Measurements from ENCODE around the gene PAWR.
"Not testable (repeated sequence)": the region's sequence is repeated elsewhere in the genome, so short reads cannot be mapped to it uniquely, and the experiment has no call there.

The PAWR gene

GRCh38 chr12:79566452-79567174 lies 124.2 kb downstream of the PAWR start (continued):
- TF ChIP-seq, protein P1, sequence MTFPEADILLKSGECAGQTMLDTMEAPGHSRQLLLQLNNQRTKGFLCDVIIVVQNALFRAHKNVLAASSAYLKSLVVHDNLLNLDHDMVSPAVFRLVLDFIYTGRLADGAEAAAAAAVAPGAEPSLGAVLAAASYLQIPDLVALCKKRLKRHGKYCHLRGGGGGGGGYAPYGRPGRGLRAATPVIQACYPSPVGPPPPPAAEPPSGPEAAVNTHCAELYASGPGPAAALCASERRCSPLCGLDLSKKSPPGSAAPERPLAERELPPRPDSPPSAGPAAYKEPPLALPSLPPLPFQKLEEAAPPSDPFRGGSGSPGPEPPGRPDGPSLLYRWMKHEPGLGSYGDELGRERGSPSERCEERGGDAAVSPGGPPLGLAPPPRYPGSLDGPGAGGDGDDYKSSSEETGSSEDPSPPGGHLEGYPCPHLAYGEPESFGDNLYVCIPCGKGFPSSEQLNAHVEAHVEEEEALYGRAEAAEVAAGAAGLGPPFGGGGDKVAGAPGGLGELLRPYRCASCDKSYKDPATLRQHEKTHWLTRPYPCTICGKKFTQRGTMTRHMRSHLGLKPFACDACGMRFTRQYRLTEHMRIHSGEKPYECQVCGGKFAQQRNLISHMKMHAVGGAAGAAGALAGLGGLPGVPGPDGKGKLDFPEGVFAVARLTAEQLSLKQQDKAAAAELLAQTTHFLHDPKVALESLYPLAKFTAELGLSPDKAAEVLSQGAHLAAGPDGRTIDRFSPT (tag by site-specific recombination; IDR thresholded peaks at IDR 0.05) = no peak
- no peak for TF ChIP-seq ZIC2 (tag by site-specific recombination; IDR thresholded peaks at IDR 0.05)
- TF ChIP-seq ZNF785 (tag by site-specific recombination; IDR thresholded peaks at IDR 0.05) = no peak

GRCh38 chr12:79564727-79565350 lies 125.9 kb downstream of the PAWR start:
- peaks cover 0 to 30% of the 10 kb centered on the region in 2 experiments; a peak in 2 of 3 replicates for H3K36me3 ChIP-seq (ENCODE audit: control insufficient read depth in 2 of 2, insufficient read depth in 1 of 2, low read length in 2 of 2)
- H3K4me1 ChIP-seq (ENCODE audit: control insufficient read depth, insufficient read depth, low read length); H3K9me3 ChIP-seq (ENCODE audit: control insufficient read depth, insufficient read depth, low read depth, low read length); H3K4me3 ChIP-seq (ENCODE audit: low read depth, low read length); H3K27ac ChIP-seq (ENCODE audit: extremely low read depth, low read depth, low read length): not testable (repeated sequence)
- ChIA-PET POLR2A (interaction anchor here (0.8 kb wide), 1 partner anchor 126 kb away, joined by 4 read pairs; the partner anchor contains the start of gene PAWR), CTCF (interaction anchor here (0.5 to 0.7 kb wide), 2 partner anchors 171 to 1278 kb away, joined by 3 read pairs; no protein-coding TSS in a partner anchor)

DNA sequence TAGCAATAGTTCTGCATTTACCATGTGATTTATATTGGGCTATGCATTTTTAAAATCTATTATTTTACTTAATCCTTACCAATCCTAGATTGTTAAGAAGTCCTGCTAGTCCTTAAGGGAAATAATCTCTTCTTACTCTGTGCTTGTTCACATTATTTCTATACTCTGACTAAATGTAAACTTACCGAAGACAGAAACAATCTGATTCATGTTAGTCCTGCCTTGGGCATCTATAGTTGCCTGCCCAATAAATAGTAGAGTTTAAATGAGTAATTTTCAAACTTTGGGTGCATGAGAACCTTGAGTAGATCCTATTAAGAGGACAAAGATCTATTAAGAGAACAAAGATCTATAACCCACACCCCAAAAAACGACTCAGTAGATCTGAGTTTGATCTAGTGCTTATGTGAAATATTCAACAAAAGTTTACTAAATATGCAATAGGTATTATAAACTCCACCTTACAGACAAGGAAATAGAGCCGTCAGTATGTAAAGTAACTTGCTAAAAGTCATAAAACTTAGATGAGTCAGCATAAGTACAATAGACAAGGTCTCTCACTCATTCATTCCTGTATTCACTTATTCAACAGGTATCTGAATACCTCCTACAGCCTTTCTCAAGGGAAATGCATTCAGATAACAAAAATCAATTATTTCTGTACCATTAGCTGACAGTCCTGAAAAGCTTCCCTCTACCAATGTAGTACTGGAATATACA lies 127.6 kb downstream of the PAWR start:
- H3K9me3 ChIP-seq (ENCODE audit: control insufficient read depth, insufficient read depth, low read depth, low read length) = no peaks in the 10 kb centered on the region
- no peak overlapping the region for H3K4me3 ChIP-seq (ENCODE audit: low read depth, low read length)
- H3K27ac ChIP-seq (ENCODE audit: extremely low read depth, low read depth, low read length) = no peak overlapping the region
- TF ChIP-seq ZNF791 (tag by site-specific recombination; IDR thresholded peaks at IDR 0.05) (no peak), SP3 (tag by site-specific recombination; IDR thresholded peaks at IDR 0.05) (no peak), ZNF600 (tag by site-specific recombination; IDR thresholded peaks at IDR 0.05) (no peak), SCRT2 (tag by site-specific recombination; IDR thresholded peaks at IDR 0.05) (peak; percentile 48; the same call in 1 of the 2 replicates), ZNF112 (tag by site-specific recombination; IDR thresholded peaks at IDR 0.05) (no peak)
- ChIA-PET CTCF (interaction anchor here (0.5 kb wide), 1 partner anchor 15 kb away, joined by 5 read pairs; no protein-coding TSS in a partner anchor), POLR2A (no interaction called here)
- peaks cover 0 to 25% of the 10 kb centered on the region in 2 experiments; a peak in 2 of 3 replicates for H3K36me3 ChIP-seq (ENCODE audit: control insufficient read depth in 2 of 2, insufficient read depth in 1 of 2, low read length in 2 of 2)
- H3K4me1 ChIP-seq (ENCODE audit: control insufficient read depth, insufficient read depth, low read length) = no peaks in the 10 kb centered on the region

GRCh38 chr12:79561401-79562132 lies 129.2 kb downstream of the PAWR start:
- CTCF ChIA-PET = interaction anchor here (0.6 kb wide), 1 partner anchor 14 kb away, joined by 3 read pairs; no protein-coding TSS in a partner anchor
- POLR2A ChIA-PET = no interaction called here

More at GRCh38 chr12:79561401-79562132, 129.2 kb downstream of the PAWR start:
- Histone ChIP-seq H3K27ac (ENCODE audit: extremely low read depth, low read depth, low read length) (no peak overlapping the region), H3K4me3 (ENCODE audit: low read depth, low read length) (no peak overlapping the region), H3K9me3 (ENCODE audit: control insufficient read depth, insufficient read depth, low read depth, low read length) (no peaks in the 10 kb centered on the region), H3K4me1 (ENCODE audit: control insufficient read depth, insufficient read depth, low read length) (no peaks in the 10 kb centered on the region), H3K36me3 (ENCODE audit: control insufficient read depth in 2 of 2, insufficient read depth in 1 of 2, low read length in 2 of 2) (peaks cover 0 to 21% of the 10 kb centered on the region in 2 experiments; a peak in 2 of 3 replicates)
- peak; percentile 53; the same call in 1 of the 2 replicates for TF ChIP-seq ZNF549 (tag by site-specific recombination; IDR thresholded peaks at IDR 0.05)
- TF ChIP-seq EGR2 (tag by site-specific recombination; IDR thresholded peaks at IDR 0.05; ENCODE audit: low read depth) = no peak
- TF ChIP-seq SETDB1 (IDR thresholded peaks at IDR 0.05; ENCODE audit: insufficient read length, low read length) = peak; percentile 4
- TF ChIP-seq MEIS1 (CRISPR knock-in tag; IDR thresholded peaks at IDR 0.05; ENCODE audit: borderline replicate concordance) = no peak
